ENCODE results near the gene KDM4B. TPM values are rescaled to one million over a fixed set of nuclear protein-coding genes. Genes with fewer than 3 reads are reported as not detected.

Gene KDM4B
- total RNA-seq, 2 donors from 2014 or later = 21.0 to 44.8 TPM

DNA sequence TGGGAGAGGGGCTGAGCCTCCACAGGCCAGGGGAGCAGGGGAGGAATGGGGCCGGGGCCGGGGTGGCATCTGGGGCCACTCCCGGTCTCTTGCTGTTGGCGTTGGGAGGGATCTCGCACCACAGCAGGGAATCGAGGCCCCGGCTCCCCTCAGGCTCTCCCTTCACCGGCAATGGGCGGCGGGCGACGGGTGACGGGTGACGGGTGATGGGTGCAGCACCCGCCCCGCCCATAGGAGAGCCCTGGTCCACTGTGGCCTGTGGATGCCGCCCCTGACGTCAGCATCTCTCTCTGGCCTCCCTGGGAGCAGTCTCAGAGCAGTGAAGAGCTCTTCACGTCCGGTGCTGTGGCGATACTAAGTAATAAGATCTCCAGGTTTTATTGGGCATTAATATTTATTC lies 133.6 kb downstream of the KDM4B start:
- H3K9me3 Mint-ChIP-seq = peaks cover 12 to 14% of the 10 kb centered on the region in 2 donors
- peaks cover 29 to 38% of the 10 kb centered on the region in 2 donors for H3K36me3 Mint-ChIP-seq
- H3K27ac Mint-ChIP-seq = no peak overlapping the region
- DNase-seq (ENCODE audit: low spot score in 2 of 2) (no peak), ATAC-seq (no peak)

DNA sequence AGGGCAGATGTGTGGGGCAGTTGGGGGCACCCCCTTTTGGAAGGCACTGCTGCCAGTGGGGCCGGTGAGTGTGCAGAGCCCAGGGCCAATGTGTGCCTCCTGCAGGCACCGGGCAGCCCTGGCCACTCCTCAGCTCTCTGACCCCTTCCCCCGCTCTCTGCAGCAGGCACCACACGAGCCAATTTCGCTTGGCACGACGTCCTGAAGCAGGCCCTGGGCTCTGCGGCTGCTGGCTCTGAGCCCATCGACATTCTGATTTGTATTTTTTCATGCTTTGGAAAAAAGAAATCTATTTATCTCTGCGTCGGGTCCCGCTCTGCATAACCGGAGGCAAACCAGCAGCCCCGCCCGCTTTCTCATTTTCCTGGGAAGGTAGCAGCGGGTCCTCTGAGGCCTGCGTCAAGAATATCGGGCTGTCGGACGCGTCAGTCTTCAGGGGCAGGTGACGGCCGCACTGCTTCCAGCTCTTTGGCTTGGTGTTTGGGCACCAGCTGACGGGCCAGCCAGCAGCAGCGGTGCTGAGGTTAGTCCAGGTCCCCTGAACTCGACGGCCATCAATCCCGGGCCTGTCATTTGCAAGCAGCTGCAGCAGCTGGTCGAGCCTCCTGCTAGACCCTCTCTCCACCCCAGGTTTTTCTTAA lies 134.3 kb downstream of the KDM4B start:
- Mint-ChIP-seq H3K27ac (no peak overlapping the region), H3K36me3 (peaks cover 25 to 31% of the 10 kb centered on the region in 2 donors), H3K9me3 (peaks cover 12 to 14% of the 10 kb centered on the region in 2 donors)
- ATAC-seq (no peak), DNase-seq (ENCODE audit: low spot score in 2 of 2) (no peak)

DNA sequence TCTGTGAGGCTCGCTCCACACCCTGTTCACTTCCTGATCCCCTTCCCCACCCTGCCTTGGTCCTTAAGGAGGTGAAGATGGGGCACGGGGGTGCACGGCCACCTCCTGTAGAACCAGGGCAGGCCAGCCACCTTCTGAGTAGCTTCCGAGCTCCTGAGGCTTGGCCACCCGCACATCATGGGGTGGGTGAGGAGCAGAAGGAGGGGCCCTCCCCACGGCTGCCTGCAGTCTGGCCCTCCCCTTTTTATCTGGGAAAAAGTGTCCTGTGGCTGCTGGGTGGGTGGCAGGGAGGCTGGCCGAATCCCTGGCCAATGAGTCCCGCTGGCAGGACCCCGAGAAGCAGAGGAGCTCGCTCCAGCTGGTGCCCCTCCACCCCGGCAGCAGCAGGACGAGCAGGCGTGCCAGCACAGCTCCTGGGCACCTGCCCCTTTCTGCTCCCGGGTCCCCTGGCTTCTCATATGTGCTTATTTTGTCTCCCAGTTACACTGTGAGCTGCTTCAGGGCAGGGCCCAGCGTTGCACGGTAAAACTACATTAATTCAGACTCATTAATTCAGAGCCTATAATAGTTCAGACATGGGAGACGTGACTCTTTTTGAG lies 135.0 kb downstream of the KDM4B start:
- Mint-ChIP-seq H3K27ac (no peak overlapping the region), H3K36me3 (peaks cover 20 to 25% of the 10 kb centered on the region in 2 donors), H3K9me3 (peaks cover 12 to 13% of the 10 kb centered on the region in 2 donors)
- no peak for DNase-seq (ENCODE audit: low spot score in 2 of 2)
- no peak for ATAC-seq

DNA sequence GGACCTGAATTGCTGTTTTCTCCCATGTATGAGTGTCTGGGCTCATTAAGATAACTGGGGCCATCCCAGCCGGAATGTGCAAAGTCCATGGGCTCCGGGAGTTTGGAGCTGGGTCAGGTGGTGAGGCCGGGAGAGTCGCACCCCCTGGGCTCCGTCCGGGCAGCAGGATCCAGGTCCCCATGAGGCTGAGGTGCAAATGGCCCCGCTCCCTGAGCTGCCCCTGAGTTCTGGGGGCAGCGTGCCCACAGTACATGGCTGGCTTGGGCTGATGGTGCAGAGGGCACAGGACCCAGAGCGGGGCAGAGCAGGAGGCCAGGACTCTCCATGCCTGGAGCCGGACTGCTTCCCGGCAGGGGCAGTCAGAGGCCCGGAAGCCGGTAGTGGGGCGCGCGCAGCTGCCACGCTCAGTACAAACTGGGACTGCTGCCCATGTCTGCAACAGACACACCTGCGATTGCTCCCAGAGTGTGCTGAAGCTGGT lies 136.0 kb downstream of the KDM4B start:
- peaks cover 9% of the 10 kb centered on the region in 2 donors for H3K9me3 Mint-ChIP-seq
- H3K27ac Mint-ChIP-seq = no peak overlapping the region
- no peak for DNase-seq (ENCODE audit: low spot score in 2 of 2)
- ATAC-seq = no peak
- H3K36me3 Mint-ChIP-seq = peaks cover 10 to 15% of the 10 kb centered on the region in 2 donors

GRCh38 chr19:5106191-5106726 lies 137.3 kb downstream of the KDM4B start:
- Mint-ChIP-seq H3K27ac (peak overlapping the region in 1 of 2 donors; percentile 30), H3K9me3 (no peaks in the 10 kb centered on the region), H3K36me3 (peaks cover 0 to 2% of the 10 kb centered on the region in 2 donors)
- no peak for DNase-seq (ENCODE audit: low spot score in 2 of 2)
- ATAC-seq = no peak

- ATAC-seq = no peak
- Mint-ChIP-seq H3K36me3 (no peaks in the 10 kb centered on the region), H3K27ac (no peak overlapping the region), H3K9me3 (no peaks in the 10 kb centered on the region)
- no peak for DNase-seq (ENCODE audit: low spot score in 2 of 2)
Observed at GRCh38 chr19:5106971-5107370, 138.1 kb downstream of the KDM4B start.

GRCh38 chr19:5107432-5108122 lies 138.7 kb downstream of the KDM4B start:
- H3K36me3 Mint-ChIP-seq = no peaks in the 10 kb centered on the region
- DNase-seq (ENCODE audit: low spot score in 2 of 2) = no peak
- H3K27ac Mint-ChIP-seq = no peak overlapping the region

DNA sequence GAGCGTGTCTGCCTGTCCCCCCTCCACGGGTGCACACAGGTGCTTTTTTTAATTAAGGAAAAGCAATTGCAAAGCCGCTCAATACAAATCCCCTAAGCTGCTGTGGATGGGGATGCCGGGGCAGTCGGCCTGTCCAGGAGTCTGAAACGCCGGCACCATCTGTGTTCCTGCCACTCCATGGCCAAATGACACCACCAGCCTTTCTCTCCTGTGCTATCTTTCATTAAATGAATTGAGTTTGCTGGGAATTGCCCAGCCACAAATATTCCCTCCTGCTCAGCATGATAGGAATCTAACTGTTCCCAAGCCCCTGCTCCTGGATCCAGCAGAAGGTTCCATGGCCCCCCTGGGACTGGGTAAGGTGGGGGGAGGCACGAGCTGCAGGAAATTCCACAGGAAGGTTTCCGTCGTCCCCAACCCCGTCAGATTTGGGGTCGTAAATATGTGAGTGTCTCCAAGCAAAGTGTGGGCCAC lies 139.2 kb downstream of the KDM4B start:
- DNase-seq (ENCODE audit: low spot score in 2 of 2) = no peak
- H3K27ac Mint-ChIP-seq = peak overlapping the region in 1 of 2 donors; percentile 68
- no peaks in the 10 kb centered on the region for H3K9me3 Mint-ChIP-seq
- ATAC-seq = no peak
- H3K36me3 Mint-ChIP-seq = no peaks in the 10 kb centered on the region

More at GRCh38 chr19:5107432-5108122, 138.7 kb downstream of the KDM4B start:
- H3K9me3 Mint-ChIP-seq = no peaks in the 10 kb centered on the region
- no peak for ATAC-seq

GRCh38 chr19:5108866-5109265 lies 140.0 kb downstream of the KDM4B start:
- ATAC-seq = no peak

DNA sequence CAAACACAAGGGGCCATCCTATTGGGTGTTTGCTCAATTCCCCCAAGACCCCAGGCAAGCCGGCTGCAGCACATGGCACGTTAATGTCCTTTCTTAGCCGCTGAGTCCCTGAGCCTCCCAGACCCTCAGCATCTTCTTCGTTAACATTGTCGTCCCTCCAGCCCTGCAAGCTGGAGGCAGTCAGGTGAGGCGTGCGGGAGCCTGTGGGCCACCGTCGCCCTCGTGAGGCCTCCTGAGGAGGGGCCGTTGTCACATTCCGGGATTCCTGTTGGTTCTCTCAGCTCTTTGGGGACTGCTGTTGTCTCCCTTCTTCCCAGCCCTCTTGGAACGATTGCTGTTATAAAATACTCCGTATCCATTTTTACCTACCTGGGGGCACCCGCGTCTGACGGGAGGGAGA lies 140.6 kb downstream of the KDM4B start:
- H3K9me3 Mint-ChIP-seq = no peaks in the 10 kb centered on the region
- H3K36me3 Mint-ChIP-seq = no peaks in the 10 kb centered on the region
- peak overlapping the region in 1 of 2 donors; percentile 37 for H3K27ac Mint-ChIP-seq
- ATAC-seq = no peak
- DNase-seq (ENCODE audit: low spot score in 2 of 2) = no peak

More at GRCh38 chr19:5108866-5109265, 140.0 kb downstream of the KDM4B start:
- DNase-seq (ENCODE audit: low spot score in 2 of 2) = no peak
- Mint-ChIP-seq H3K27ac (no peak overlapping the region), H3K36me3 (no peaks in the 10 kb centered on the region), H3K9me3 (no peaks in the 10 kb centered on the region)

GRCh38 chr19:5110546-5110945 lies 141.6 kb downstream of the KDM4B start:
- DNase-seq (ENCODE audit: low spot score in 2 of 2) (no peak), ATAC-seq (no peak)
- H3K27ac Mint-ChIP-seq = no peak overlapping the region
- H3K9me3 Mint-ChIP-seq = peaks cover 0 to 2% of the 10 kb centered on the region in 2 donors
- H3K36me3 Mint-ChIP-seq = peaks cover 0 to 3% of the 10 kb centered on the region in 2 donors

GRCh38 chr19:5111051-5111450 lies 142.1 kb downstream of the KDM4B start:
- Mint-ChIP-seq H3K36me3 (peaks cover 0 to 4% of the 10 kb centered on the region in 2 donors), H3K27ac (no peak overlapping the region), H3K9me3 (peaks cover 0 to 4% of the 10 kb centered on the region in 2 donors)
- no peak for DNase-seq (ENCODE audit: low spot score in 2 of 2)
- ATAC-seq = no peak

DNA sequence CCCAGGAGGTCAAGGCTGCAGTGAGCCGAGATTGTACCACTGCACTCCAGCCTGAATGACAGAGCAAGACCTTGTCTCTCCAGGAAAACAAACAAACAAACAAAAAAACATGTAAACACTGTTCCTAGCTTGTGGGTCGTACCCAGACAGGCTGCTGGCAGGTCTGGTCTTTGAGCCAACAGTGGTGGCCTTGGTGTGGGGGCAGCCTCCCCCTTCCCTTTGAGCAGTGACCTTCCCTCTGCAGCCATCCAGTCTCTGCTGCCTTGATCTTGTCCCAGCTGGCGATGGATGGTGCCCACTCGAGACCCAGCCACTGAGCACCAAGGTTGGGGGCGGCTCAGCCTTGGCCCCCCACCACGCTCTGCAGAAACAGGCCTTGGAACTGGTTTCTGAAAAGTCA lies 143.3 kb downstream of the KDM4B start:
- DNase-seq (ENCODE audit: low spot score in 2 of 2) (no peak), ATAC-seq (no peak)
- H3K9me3 Mint-ChIP-seq = peaks cover 0 to 4% of the 10 kb centered on the region in 2 donors

DNA sequence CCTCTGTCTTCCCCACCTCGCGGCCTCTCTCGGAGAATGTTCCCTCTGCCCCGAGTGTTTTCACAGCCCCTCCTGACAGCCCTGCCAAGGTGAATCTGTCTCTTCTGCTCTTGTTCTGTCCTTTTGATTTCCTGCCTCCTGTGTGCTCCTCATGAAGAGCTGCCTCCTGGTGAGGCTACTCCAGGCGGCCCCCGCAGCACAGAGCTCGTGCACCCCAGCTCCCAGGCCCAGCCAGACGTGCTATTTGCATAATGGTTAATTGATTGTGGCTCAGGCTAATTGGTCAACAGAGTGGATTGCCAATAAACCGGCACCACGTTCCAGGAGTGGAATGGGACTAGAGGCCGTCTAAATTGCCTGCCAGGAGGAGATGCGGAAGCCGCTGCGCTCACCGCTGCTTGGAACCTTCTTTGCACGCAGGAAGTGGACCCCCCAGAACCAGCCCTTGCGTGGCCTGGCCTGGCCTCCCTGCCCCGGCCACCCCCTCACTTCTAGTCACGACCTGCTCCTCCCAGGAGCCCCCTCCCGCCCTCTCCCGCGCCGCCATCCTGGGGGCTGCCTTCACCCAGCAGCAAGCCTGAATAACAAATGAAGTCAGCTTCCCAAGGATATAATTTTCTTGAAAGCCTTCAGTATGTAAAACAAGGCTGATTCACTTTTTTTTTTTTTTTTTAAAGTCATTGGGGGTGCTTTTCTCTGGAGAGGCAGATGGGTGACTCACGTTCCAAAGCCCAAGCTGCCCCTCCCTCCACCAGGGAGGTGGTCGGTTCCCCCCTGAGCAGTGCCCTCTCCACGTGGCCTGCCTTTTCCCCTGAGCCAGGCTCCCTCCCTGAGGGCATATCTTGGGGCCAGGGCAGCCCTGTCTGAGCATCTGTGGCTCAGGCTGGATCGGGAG lies 144.0 kb downstream of the KDM4B start:
- H3K27ac Mint-ChIP-seq = no peak overlapping the region
- H3K9me3 Mint-ChIP-seq = peaks cover 0 to 4% of the 10 kb centered on the region in 2 donors
- peaks cover 0 to 4% of the 10 kb centered on the region in 2 donors for H3K36me3 Mint-ChIP-seq
- DNase-seq (ENCODE audit: low spot score in 2 of 2) (no peak), ATAC-seq (no peak)

More for the DNA sequence above, 143.3 kb downstream of the KDM4B start:
- peaks cover 0 to 4% of the 10 kb centered on the region in 2 donors for H3K36me3 Mint-ChIP-seq
- no peak overlapping the region for H3K27ac Mint-ChIP-seq

GRCh38 chr19:5113633-5114586 lies 145.0 kb downstream of the KDM4B start:
- Mint-ChIP-seq H3K9me3 (peaks cover 0 to 4% of the 10 kb centered on the region in 2 donors), H3K36me3 (peaks cover 0 to 4% of the 10 kb centered on the region in 2 donors), H3K27ac (no peak overlapping the region)
- DNase-seq (ENCODE audit: low spot score in 2 of 2) (no peak), ATAC-seq (no peak)
